ENCODE data around the gene ZYX. TPM values are rescaled to one million over a fixed set of nuclear protein-coding genes. Genes with fewer than 3 reads are reported as not detected.

Gene ZYX
- total and polyA plus RNA-seq, 9 of the 15 experiments (the other 6 are each of a cell fraction or from before 2014, with no cell fraction given): 1.8 to 130 (median 15.7) TPM

GRCh38 chr7:143393267-143394041, 12.3 kb downstream of the ZYX start (continued):
- TF ChIP-seq, protein P1, sequence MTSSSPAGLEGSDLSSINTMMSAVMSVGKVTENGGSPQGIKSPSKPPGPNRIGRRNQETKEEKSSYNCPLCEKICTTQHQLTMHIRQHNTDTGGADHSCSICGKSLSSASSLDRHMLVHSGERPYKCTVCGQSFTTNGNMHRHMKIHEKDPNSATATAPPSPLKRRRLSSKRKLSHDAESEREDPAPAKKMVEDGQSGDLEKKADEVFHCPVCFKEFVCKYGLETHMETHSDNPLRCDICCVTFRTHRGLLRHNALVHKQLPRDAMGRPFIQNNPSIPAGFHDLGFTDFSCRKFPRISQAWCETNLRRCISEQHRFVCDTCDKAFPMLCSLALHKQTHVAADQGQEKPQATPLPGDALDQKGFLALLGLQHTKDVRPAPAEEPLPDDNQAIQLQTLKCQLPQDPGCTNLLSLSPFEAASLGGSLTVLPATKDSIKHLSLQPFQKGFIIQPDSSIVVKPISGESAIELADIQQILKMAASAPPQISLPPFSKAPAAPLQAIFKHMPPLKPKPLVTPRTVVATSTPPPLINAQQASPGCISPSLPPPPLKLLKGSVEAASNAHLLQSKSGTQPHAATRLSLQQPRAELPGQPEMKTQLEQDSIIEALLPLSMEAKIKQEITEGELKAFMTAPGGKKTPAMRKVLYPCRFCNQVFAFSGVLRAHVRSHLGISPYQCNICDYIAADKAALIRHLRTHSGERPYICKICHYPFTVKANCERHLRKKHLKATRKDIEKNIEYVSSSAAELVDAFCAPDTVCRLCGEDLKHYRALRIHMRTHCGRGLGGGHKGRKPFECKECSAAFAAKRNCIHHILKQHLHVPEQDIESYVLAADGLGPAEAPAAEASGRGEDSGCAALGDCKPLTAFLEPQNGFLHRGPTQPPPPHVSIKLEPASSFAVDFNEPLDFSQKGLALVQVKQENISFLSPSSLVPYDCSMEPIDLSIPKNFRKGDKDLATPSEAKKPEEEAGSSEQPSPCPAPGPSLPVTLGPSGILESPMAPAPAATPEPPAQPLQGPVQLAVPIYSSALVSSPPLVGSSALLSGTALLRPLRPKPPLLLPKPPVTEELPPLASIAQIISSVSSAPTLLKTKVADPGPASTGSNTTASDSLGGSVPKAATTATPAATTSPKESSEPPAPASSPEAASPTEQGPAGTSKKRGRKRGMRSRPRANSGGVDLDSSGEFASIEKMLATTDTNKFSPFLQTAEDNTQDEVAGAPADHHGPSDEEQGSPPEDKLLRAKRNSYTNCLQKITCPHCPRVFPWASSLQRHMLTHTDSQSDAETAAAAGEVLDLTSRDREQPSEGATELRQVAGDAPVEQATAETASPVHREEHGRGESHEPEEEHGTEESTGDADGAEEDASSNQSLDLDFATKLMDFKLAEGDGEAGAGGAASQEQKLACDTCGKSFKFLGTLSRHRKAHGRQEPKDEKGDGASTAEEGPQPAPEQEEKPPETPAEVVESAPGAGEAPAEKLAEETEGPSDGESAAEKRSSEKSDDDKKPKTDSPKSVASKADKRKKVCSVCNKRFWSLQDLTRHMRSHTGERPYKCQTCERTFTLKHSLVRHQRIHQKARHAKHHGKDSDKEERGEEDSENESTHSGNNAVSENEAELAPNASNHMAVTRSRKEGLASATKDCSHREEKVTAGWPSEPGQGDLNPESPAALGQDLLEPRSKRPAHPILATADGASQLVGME (CRISPR knock-in tag; IDR thresholded peaks at IDR 0.05): no peak
- TF ChIP-seq NCOA1 (IDR thresholded peaks at IDR 0.05; ENCODE audit: low read depth): no peak
- TF ChIP-seq NFE2 (IDR thresholded peaks at IDR 0.05; ENCODE audit: low read depth): no peak
- TF ChIP-seq HNRNPUL1 (IDR thresholded peaks at IDR 0.05; ENCODE audit: low read length): no peak
- TF ChIP-seq JUN (IDR thresholded peaks at IDR 0.05; ENCODE audit: borderline replicate concordance, low read depth, low read length): no peak
- TF ChIP-seq JUN (CRISPR knock-in tag; IDR thresholded peaks at IDR 0.05; ENCODE audit: borderline replicate concordance): no peak
- TF ChIP-seq ZC3H8 (IDR thresholded peaks at IDR 0.05): no peak
- 0 out of 2 replicates have a peak, but pooled peaks have one; percentile 26 for TF ChIP-seq HBP1 (CRISPR knock-in tag; IDR thresholded peaks at IDR 0.05)
- no peak for TF ChIP-seq MECOM (CRISPR knock-in tag; IDR thresholded peaks at IDR 0.05)
- TF ChIP-seq ZNF511 (CRISPR knock-in tag; IDR thresholded peaks at IDR 0.05): no peak
- no peak for TF ChIP-seq CEBPG (CRISPR knock-in tag; IDR thresholded peaks at IDR 0.05)
- TF ChIP-seq CEBPG (tag; conservative IDR thresholded peaks at IDR 0.05 in 1 of 2, IDR thresholded peaks at IDR 0.05 in 1 of 2): 0 out of 4 replicates have a peak, but pooled peaks of 1 of the 2 experiments have one; percentile 21
- TF ChIP-seq ZNF778 (CRISPR knock-in tag; IDR thresholded peaks at IDR 0.05): no peak
- TF ChIP-seq, protein P2, sequence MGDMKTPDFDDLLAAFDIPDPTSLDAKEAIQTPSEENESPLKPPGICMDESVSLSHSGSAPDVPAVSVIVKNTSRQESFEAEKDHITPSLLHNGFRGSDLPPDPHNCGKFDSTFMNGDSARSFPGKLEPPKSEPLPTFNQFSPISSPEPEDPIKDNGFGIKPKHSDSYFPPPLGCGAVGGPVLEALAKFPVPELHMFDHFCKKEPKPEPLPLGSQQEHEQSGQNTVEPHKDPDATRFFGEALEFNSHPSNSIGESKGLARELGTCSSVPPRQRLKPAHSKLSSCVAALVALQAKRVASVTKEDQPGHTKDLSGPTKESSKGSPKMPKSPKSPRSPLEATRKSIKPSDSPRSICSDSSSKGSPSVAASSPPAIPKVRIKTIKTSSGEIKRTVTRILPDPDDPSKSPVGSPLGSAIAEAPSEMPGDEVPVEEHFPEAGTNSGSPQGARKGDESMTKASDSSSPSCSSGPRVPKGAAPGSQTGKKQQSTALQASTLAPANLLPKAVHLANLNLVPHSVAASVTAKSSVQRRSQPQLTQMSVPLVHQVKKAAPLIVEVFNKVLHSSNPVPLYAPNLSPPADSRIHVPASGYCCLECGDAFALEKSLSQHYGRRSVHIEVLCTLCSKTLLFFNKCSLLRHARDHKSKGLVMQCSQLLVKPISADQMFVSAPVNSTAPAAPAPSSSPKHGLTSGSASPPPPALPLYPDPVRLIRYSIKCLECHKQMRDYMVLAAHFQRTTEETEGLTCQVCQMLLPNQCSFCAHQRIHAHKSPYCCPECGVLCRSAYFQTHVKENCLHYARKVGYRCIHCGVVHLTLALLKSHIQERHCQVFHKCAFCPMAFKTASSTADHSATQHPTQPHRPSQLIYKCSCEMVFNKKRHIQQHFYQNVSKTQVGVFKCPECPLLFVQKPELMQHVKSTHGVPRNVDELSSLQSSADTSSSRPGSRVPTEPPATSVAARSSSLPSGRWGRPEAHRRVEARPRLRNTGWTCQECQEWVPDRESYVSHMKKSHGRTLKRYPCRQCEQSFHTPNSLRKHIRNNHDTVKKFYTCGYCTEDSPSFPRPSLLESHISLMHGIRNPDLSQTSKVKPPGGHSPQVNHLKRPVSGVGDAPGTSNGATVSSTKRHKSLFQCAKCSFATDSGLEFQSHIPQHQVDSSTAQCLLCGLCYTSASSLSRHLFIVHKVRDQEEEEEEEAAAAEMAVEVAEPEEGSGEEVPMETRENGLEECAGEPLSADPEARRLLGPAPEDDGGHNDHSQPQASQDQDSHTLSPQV (IDR thresholded peaks at IDR 0.05): no peak
- no peak for TF ChIP-seq XRCC3 (IDR thresholded peaks at IDR 0.05)
- no peak for TF ChIP-seq HCFC1 (IDR thresholded peaks at IDR 0.05; ENCODE audit: low read depth, low read length)
- 0 out of 2 replicates have a peak, but pooled peaks have one; percentile 5 for TF ChIP-seq SUPT5H (IDR thresholded peaks at IDR 0.05)

Data from K562 (cell line).